ENCODE data around the gene ARHGAP6.

Gene ARHGAP6

GRCh38 chrX:11117745-11118144, 548.0 kb downstream of the ARHGAP6 start:
- FAIRE-seq (no peak), DNase-seq (ENCODE audit: low spot score) (no peak)

- no peak for DNase-seq (ENCODE audit: low spot score)
- no peak for FAIRE-seq
Observed at GRCh38 chrX:11113731-11114130, 552.0 kb downstream of the ARHGAP6 start.

- DNase-seq (ENCODE audit: low spot score) (no peak), FAIRE-seq (no peak)
Observed at GRCh38 chrX:11111947-11112346, 553.8 kb downstream of the ARHGAP6 start.

- peak; percentile 74 for DNase-seq (ENCODE audit: low spot score)
- no peak for FAIRE-seq
Observed at GRCh38 chrX:11111037-11111851, 554.5 kb downstream of the ARHGAP6 start, which contains the start of gene HCCS. Gene HCCS (plus strand): TSS chrX:11111332. CDS start chrX:11112061, 729 bp downstream.

- FAIRE-seq = no peak
- DNase-seq (ENCODE audit: low spot score) = no peak
Observed at GRCh38 chrX:11109968-11110367, 555.8 kb downstream of the ARHGAP6 start.

- DNase-seq (ENCODE audit: low spot score) (no peak), FAIRE-seq (no peak)
Observed at GRCh38 chrX:11108253-11108941, 557.3 kb downstream of the ARHGAP6 start.

- DNase-seq (ENCODE audit: low spot score) (no peak), FAIRE-seq (no peak)
Observed at GRCh38 chrX:11105080-11105479, 560.6 kb downstream of the ARHGAP6 start.

GRCh38 chrX:11103751-11104150, 562.0 kb downstream of the ARHGAP6 start:
- FAIRE-seq = no peak
- no peak for DNase-seq (ENCODE audit: low spot score)

- DNase-seq (ENCODE audit: low spot score) (no peak), FAIRE-seq (no peak)
Observed at GRCh38 chrX:11103006-11103405, 562.7 kb downstream of the ARHGAP6 start.

- DNase-seq (ENCODE audit: low spot score) = peak; percentile 17
- FAIRE-seq = no peak
Observed at GRCh38 chrX:11100281-11101035, 565.3 kb downstream of the ARHGAP6 start.

GRCh38 chrX:11099465-11099864, 566.3 kb downstream of the ARHGAP6 start:
- FAIRE-seq = no peak
- no peak for DNase-seq (ENCODE audit: low spot score)

GRCh38 chrX:11097933-11098332, 567.8 kb downstream of the ARHGAP6 start:
- no peak for DNase-seq (ENCODE audit: low spot score)
- FAIRE-seq = no peak

GRCh38 chrX:11089802-11090201, 575.9 kb downstream of the ARHGAP6 start:
- DNase-seq (ENCODE audit: low spot score) = no peak
- no peak for FAIRE-seq

Data from urothelium cell line (cell line).